ENCODE data around the gene PPP1R14B. TPM values are rescaled to one million over a fixed set of nuclear protein-coding genes. Genes with fewer than 3 reads are reported as not detected.
A peak's percentile ranks its signal among the peaks of the same experiment; 100 is the strongest.

The PPP1R14B gene
- total and polyA plus RNA-seq, 2 experiments from 2014 or later: 115 to 239 TPM

DNA sequence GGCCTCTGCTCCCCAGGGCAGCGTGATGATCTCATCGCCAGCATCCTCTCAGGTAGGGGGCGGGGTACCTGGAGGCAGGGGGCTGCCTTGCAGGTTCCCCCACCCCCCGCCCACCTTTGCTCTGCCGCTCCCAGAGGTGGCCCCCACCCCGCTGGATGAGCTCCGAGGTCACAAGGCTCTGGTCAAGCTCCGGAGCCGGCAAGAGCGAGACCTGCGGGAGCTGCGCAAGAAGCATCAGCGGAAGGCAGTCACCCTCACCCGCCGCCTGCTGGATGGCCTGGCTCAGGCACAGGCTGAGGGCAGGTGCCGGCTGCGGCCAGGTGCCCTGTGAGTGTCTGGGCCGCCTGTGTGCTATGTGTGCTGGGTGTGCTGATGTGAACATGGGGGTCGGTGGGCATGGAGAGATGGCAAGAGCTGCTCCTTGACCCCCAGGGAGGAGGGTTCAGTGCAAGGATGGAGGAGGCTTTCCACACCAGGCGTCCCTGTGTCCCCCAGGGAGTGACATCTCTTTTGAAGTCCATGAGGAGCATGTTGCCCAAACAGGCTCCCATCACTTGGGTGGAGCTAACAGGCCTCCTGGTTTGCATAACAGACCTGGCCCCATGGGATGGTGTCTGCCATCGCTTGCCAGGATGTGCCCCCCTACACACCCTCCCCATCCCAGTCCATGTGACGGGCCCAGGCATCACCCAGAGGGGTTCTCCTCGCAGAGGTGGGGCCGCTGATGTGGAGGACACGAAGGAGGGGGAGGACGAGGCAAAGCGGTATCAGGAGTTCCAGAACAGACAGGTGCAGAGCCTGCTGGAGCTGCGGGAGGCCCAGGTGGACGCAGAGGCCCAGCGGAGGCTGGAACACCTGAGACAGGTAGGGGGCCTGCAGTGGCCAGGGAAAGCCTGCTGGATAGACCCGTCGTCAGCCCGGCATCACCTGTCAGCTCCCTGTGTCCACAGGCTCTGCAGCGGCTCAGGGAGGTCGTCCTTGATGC lies 18.7 kb upstream of the PPP1R14B start:
- H4K20me1 ChIP-seq (ENCODE audit: insufficient read depth): no peaks in the 10 kb centered on the region
- peaks cover 7% of the 10 kb centered on the region; the same call in 1 of the 2 replicates for H3K36me3 ChIP-seq (ENCODE audit: low read depth)
- H3K4me2 ChIP-seq (ENCODE audit: unreplicated experiment): no peak overlapping the region
- TF ChIP-seq EZH2phosphoT487 (IDR thresholded peaks at IDR 0.05; ENCODE audit: insufficient read depth, low read depth) (no peak), EZH2 (IDR thresholded peaks at IDR 0.05; ENCODE audit: insufficient read depth, poor library complexity, severe bottlenecking) (no peak)
- 93% methylated on average over 27 to 35 of the region's 35 CpGs for WGBS, 2 experiments (ENCODE audit: low coverage in 1 of 2, low lambda C conversion rate in 2 of 2, missing lambda C conversion rate in 2 of 2)
- in situ Hi-C loops (cut with MboI): no loop called here
- H3K4me1 ChIP-seq (ENCODE audit: insufficient read depth): peaks cover 17% of the 10 kb centered on the region
- H3F3A ChIP-seq (ENCODE audit: insufficient read depth): peaks cover 10% of the 10 kb centered on the region
- H3K9ac ChIP-seq: no peak overlapping the region
- H3K27me3 ChIP-seq (replicated peaks; ENCODE audit: insufficient read depth): no peaks in the 10 kb centered on the region
- no peak overlapping the region for H3K4me3 ChIP-seq
- no peaks in the 10 kb centered on the region for H3K79me2 ChIP-seq (ENCODE audit: insufficient read depth)
- no peak for DNase-seq
- no peak overlapping the region for H3K27ac ChIP-seq
- no peaks in the 10 kb centered on the region for H3K9me3 ChIP-seq (ENCODE audit: low read depth)
- H2AFZ ChIP-seq: no peak overlapping the region
- no peaks in the 10 kb centered on the region for H3K9me2 ChIP-seq (ENCODE audit: insufficient read depth)

- Histone ChIP-seq H3F3A (ENCODE audit: insufficient read depth) (peaks cover 7% of the 10 kb centered on the region; the same call in 1 of the 2 replicates), H2AFZ (no peak overlapping the region), H3K27ac (no peak overlapping the region), H3K4me1 (ENCODE audit: insufficient read depth) (peaks cover 17% of the 10 kb centered on the region), H3K9me2 (ENCODE audit: insufficient read depth) (no peaks in the 10 kb centered on the region), H3K9ac (no peak overlapping the region), H3K36me3 (ENCODE audit: low read depth) (peaks cover 7% of the 10 kb centered on the region; the same call in 1 of the 2 replicates), H3K27me3 (replicated peaks; ENCODE audit: insufficient read depth) (no peaks in the 10 kb centered on the region), H3K4me3 (no peak overlapping the region), H4K20me1 (ENCODE audit: insufficient read depth) (no peaks in the 10 kb centered on the region), H3K4me2 (ENCODE audit: unreplicated experiment) (no peak overlapping the region), H3K9me3 (ENCODE audit: low read depth) (no peaks in the 10 kb centered on the region), H3K79me2 (ENCODE audit: insufficient read depth) (no peaks in the 10 kb centered on the region)
- in situ Hi-C loops (cut with MboI): no loop called here
- DNase-seq: no peak
- 89 to 91% methylated on average over 10 of the region's 10 CpGs for WGBS, 2 experiments (ENCODE audit: low coverage in 1 of 2, low lambda C conversion rate in 2 of 2, missing lambda C conversion rate in 2 of 2)
- TF ChIP-seq EZH2phosphoT487 (IDR thresholded peaks at IDR 0.05; ENCODE audit: insufficient read depth, low read depth) (no peak), EZH2 (IDR thresholded peaks at IDR 0.05; ENCODE audit: insufficient read depth, poor library complexity, severe bottlenecking) (no peak)
These were observed 17.7 kb upstream of the PPP1R14B start for GRCh38 chr11:64264371-64264852.

GRCh38 chr11:64263947-64264317 lies 17.2 kb upstream of the PPP1R14B start:
- Histone ChIP-seq H3K27ac (no peak overlapping the region), H3K9me2 (ENCODE audit: insufficient read depth) (no peaks in the 10 kb centered on the region), H3K79me2 (ENCODE audit: insufficient read depth) (no peaks in the 10 kb centered on the region), H4K20me1 (ENCODE audit: insufficient read depth) (no peaks in the 10 kb centered on the region), H3K27me3 (replicated peaks; ENCODE audit: insufficient read depth) (no peaks in the 10 kb centered on the region), H2AFZ (no peak overlapping the region), H3K9ac (no peak overlapping the region), H3K4me2 (ENCODE audit: unreplicated experiment) (no peak overlapping the region), H3K36me3 (ENCODE audit: low read depth) (peaks cover 7% of the 10 kb centered on the region; the same call in 1 of the 2 replicates), H3K4me1 (ENCODE audit: insufficient read depth) (peaks cover 16% of the 10 kb centered on the region), H3K4me3 (no peak overlapping the region), H3F3A (ENCODE audit: insufficient read depth) (peaks cover 7% of the 10 kb centered on the region; the same call in 1 of the 2 replicates), H3K9me3 (ENCODE audit: low read depth) (no peaks in the 10 kb centered on the region)
- in situ Hi-C loops (cut with MboI): no loop called here
- TF ChIP-seq EZH2 (IDR thresholded peaks at IDR 0.05; ENCODE audit: insufficient read depth, poor library complexity, severe bottlenecking) (no peak), EZH2phosphoT487 (IDR thresholded peaks at IDR 0.05; ENCODE audit: insufficient read depth, low read depth) (no peak)
- DNase-seq: no peak
- WGBS, 2 experiments (ENCODE audit: low coverage in 1 of 2, low lambda C conversion rate in 2 of 2, missing lambda C conversion rate in 2 of 2): 91 to 97% methylated on average over 8 of the region's 8 CpGs

DNA sequence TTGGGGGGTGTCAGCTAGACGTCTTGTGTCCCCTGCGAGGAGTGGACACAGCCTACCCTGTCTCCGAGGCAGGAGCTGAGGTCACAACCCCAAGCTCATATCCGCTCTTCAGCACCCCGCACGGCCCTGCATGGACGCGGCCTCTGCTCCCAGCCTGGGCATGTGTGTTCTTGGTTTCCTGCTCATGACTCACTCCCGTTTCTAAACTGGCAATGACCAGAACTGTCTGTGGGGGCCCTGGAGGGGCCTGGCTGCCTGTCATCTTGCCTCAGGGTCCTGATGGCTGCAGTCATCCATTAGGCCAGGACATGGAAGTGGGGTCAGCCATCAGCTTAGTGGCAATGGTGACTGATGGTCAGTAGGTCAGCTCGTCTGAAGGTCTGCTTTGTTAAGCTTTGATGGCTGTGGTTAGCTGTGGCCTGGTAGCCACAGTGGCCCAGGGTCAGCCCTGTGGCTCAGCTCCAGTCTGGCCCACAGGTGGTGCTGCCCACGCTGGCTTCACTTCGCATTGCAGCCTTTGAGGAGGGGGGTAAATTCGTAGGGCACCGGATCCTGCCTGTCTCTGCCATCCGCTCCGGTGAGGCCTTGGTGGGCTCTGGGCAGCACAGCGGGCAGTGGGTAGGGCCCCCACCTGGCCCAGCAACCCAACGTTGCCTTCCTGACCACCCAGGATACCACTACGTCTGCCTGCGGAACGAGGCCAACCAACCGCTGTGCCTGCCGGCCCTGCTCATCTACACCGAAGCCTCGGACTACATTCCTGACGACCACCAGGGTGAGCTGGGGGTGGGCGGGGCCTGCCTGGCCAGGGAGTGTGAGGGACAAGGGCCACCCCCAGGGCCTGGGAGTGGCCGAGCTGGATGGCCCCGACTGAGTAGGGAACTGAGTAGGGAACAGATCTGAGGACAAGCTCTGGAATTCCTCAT lies 16.5 kb upstream of the PPP1R14B start:
- H3K9me3 ChIP-seq (ENCODE audit: low read depth): no peaks in the 10 kb centered on the region
- no peak overlapping the region for H3K4me3 ChIP-seq
- peak; percentile 39 for DNase-seq
- H3K79me2 ChIP-seq (ENCODE audit: insufficient read depth): no peaks in the 10 kb centered on the region
- H2AFZ ChIP-seq: no peak overlapping the region
- H3F3A ChIP-seq (ENCODE audit: insufficient read depth): peaks cover 7% of the 10 kb centered on the region; the same call in 1 of the 2 replicates
- no peaks in the 10 kb centered on the region for H3K9me2 ChIP-seq (ENCODE audit: insufficient read depth)
- H4K20me1 ChIP-seq (ENCODE audit: insufficient read depth): no peaks in the 10 kb centered on the region
- in situ Hi-C loops (cut with MboI): no loop called here
- H3K9ac ChIP-seq: no peak overlapping the region
- 77 to 82% methylated on average over 24 to 29 of the region's 29 CpGs for WGBS, 2 experiments (ENCODE audit: low coverage in 1 of 2, low lambda C conversion rate in 2 of 2, missing lambda C conversion rate in 2 of 2)
- H3K4me2 ChIP-seq (ENCODE audit: unreplicated experiment): no peak overlapping the region
- H3K27me3 ChIP-seq (replicated peaks; ENCODE audit: insufficient read depth): no peaks in the 10 kb centered on the region
- H3K4me1 ChIP-seq (ENCODE audit: insufficient read depth): peaks cover 9% of the 10 kb centered on the region
- TF ChIP-seq EZH2phosphoT487 (IDR thresholded peaks at IDR 0.05; ENCODE audit: insufficient read depth, low read depth) (no peak), EZH2 (IDR thresholded peaks at IDR 0.05; ENCODE audit: insufficient read depth, poor library complexity, severe bottlenecking) (no peak)
- no peak overlapping the region for H3K27ac ChIP-seq
- H3K36me3 ChIP-seq (ENCODE audit: low read depth): peaks cover 7% of the 10 kb centered on the region; the same call in 1 of the 2 replicates

Measured in GM23248 (cell line).